Stimulated activated CD4-positive, alpha-beta T cell treated with anti-CD3 and anti-CD28 coated beads, Interleukin-12 subunit alpha, Interleukin-12 subunit beta, amount 100 ng/mL, for 4 hours (primary cell): Measurements from ENCODE around the gene DAPP1.
"Not testable (repeated sequence)": the region's sequence is repeated elsewhere in the genome, so short reads cannot be mapped to it uniquely, and the experiment has no call there.

Experiments
- DNase-seq: peaks from one replicate; pipeline ENCODE4 v3.0.0-alpha.2; 2020

Gene DAPP1, protein sequence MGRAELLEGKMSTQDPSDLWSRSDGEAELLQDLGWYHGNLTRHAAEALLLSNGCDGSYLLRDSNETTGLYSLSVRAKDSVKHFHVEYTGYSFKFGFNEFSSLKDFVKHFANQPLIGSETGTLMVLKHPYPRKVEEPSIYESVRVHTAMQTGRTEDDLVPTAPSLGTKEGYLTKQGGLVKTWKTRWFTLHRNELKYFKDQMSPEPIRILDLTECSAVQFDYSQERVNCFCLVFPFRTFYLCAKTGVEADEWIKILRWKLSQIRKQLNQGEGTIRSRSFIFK

DNA sequence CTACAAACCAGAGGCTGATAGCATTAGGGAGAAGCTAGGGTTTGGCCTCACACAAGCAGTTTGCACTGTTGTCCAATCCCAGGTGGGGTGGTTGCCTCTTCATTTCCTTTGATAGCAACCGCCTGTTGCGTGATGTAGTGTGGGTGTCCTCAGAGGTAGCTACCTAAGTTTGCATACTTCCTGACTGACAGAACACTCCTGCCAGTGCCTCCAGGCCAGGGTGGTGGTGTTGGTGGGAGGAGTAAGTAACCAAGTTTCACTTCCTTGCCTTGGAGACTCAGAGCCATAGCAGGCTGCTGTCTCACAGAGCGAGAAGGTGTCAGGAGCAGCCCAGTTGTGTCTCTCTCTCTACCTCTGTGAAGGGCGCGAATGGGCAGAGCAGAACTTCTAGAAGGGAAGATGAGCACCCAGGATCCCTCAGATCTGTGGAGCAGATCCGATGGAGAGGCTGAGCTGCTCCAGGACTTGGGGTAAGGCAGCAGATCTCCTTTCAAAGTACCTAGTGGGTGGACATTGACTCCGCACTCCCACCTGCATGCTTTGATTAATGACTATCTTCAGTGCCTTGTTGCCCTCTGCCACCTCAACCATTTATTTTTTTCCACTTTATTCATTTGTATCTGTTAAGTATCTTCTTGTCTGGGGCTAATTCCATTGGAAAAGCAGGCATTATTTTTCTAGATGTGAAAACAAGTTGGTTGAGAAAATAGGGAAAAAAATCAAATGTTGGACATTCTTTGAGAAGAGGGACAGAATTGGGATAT lies at the start of gene DAPP1:
Gene DAPP1, plus strand, starts transcription at position 283 of the 764 bp plus-strand sequence. Its CDS starts 87 bp downstream, at position 370.
- DNase-seq: peak; percentile 57

DNA sequence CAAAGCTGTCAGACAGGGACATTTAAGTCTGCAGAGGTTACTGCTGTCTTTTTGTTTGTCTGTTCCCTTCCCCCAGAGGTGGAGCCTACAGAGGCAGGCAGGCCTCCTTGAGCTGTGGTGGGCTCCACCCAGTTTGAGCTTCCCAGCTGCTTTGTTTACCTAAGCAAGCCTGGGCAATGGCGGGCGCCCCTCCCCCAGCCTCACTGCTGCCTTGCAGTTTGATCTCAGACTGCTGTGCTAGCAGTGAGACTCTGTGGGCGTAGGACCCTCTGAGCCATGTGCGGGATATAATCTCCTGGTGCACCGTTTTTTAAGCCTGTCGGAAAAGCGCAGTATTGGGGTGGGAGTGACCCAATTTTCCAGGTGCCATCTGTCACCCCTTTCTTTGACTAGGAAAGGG lies 45.8 kb upstream of the DAPP1 start:
- not testable (repeated sequence) for DNase-seq

DNA sequence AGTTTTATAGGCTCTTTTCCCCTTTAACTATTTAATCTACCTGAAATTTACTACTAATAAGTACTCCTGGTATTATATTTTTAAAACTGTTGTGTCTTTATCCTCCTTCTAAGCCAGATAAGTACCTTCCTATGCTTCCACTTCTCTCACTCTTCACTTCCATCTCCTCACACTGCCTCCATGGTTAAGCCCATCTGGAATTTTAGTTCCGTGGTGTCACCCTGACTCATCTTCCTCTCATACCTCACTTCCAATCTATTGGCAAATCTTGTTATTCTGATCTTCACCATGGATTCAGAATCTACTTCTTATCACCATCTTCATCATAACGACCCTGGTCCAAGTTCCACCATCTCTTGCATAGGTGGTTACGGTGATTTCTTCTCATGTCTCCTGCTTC lies 32.7 kb upstream of the DAPP1 start:
- no peak for DNase-seq

DNA sequence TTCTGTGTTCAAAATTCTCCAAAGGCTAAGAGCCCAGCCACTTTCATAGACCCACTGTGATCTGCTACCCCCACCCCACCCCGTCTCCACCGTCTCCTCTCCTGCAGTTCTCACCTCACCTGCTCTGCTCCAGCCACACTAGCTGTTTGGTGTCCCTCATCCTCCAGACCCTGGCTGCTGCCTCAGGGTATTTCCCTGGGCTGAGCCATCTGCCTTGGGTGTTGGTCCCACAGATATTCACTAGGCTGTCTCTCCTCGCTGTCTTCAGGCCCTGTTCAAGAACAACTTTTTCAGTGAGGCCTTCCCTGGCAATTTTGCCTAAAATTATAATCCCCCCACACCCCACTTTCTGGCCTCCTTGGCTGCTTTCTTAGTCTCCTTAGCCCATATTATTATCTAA lies 31.8 kb upstream of the DAPP1 start:
- DNase-seq: no peak

DNA sequence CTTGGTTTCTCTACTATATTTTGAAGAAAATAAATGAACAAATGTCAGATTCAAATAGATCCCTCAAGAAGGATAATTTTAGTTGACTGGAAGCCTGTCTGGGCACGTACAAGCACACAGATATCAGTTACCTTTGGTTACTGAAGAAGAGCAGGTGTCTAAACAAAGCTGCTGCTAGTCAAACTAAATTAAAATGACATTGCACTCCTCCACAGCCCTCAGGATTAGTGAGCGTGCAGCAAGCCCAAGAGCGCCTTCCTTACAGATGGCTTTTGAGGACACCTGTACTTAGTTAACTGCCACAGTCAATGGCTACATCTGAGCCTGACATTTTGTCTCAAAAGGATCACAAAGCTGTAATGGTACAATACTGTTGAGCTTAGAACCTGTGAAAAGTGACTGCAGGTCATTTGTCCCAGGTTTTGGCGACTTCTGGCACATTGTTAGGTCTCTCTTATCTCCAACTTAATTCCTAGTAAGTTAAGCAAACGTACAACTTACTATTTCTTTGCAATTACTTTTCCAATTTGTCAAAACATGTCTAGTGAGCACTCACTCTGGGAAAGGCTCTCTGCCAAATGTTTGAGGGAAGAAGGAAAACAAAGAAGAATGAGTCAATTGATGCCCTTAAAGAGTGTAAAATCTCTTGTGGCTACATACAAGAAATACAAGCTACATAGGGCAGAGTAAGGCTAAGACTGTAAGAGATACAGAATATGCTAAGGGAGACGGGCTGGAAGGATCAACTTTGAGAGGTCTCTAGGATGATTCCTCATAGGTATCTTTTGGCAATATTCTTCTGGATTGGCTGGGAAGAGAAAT lies 25.6 kb upstream of the DAPP1 start:
- DNase-seq: no peak

DNA sequence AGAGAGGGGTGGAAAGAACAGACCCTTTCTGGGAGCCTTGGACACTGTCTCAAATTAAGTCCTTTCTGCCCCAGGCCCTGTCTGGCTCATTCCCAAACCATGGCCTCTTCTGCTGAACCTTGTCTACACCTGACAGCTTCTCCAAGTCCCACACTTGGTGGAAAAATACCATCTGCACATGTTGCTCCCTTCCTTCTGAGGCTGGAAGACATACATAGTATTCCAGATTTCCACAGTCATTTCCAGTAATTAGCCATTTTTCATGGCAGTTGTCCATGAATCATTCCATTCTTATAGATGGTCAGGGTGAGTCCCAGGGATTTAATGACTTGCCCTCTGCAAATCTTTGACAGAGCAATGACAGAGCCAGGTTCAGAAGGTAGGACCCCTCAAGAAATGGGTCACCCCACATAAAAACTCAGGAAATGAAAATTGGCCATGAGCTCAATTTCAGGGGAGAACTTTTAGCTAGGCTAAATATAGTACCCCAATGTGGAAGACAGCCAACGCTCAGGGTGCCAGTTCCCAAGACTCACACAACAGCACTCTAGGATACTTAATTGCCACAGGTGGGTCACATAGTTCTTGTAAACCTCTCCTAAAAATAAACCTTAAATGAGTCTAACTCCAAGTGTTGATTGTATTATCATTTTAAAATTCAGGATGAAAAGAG lies 16.2 kb upstream of the DAPP1 start:
- DNase-seq: no peak

DNA sequence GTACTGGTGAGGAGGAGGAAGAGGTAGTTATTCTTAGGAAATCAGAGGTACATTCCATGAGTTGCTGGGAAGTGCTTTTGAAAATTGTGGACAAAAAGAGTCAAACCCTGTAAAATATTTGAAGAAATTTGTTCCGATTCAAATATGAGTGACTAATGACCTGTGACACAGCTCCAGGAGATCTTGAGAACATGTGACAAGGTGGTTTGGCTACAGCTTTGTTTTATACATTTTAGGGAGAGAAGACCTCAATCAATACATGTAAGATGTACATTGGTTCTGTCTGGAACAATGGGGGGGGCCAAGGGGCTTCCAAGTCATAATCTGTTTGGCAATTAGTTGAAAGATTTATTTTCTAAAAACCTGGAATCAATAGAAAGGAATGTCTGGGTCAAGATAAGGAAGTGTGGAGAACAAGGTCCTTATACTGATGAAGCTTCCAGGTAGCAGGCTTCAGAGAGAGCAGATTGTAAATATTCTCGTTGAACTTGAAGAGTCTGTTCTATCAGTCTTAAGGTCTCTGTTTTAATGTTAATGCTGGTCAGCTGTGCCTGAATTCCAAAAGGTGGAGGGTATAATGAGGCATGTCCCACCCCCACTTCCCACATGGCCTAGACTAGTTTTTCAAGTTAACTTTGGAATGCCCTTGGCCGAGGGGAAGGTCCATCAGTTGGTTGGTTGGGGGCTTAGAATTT lies 15.5 kb upstream of the DAPP1 start:
- DNase-seq: no peak

DNA sequence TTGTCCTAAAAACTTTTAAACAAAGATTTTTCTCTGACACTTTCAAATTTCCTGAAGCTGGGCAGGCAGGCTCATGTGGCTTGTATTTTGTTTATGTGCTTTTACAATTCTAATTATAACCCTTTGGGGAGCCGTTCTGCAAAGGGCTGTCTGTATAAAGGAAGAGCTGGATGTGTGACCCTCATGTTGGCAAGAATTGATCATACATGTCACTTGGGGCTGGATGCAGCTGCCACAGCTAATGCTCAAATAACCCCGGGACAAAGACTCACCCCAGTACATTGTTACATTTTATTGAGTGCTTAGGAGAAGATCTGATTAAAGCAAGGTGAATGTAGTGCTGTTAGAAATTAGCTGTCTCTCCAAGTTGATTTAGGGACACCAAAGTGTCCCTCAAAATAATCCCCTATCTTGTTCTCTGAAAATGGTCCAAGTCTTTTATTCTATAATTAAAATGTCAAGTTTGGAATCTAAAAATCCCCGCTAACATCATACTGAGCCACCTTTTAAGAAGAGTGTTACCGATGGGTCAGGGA lies 13.0 kb upstream of the DAPP1 start:
- no peak for DNase-seq

DNA sequence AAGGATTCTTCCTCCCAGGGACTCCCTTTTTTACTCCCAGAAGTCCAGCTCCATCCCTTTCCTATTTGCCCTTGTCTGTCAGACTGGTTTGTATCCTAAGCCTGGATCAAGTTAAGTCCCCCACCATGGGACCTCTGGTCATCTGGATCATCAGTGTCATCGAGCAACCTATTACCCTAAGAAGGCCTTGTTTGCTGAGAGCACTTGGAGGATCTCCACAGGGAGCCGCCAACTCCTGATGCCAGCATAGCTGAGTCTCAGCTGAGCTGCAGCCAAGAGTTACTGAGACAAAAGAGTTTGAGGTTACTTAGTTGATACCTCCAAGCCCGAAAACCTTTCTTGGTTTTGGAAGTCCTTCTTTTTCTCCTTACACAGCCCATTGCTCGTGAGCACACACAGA lies 10.1 kb upstream of the DAPP1 start:
- no peak for DNase-seq

DNA sequence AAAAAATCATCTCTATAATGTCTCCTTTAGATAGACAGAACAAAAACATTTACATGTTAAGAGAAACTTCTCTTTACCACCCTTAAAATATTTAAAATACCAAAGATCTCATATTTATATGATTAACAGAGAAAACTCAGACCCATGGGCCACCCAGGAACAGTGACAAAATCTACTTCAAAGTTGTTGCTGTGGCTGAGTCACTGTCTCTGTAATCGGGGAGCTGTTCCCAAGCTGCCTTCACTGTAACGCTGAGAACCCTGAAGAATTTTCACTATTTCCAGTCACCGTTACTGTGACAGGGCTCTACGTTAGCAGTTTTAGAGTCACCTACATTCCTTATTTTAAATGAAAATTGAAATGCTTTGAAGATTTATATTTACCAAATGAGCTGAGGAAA lies 9.0 kb upstream of the DAPP1 start:
- DNase-seq: no peak

DNA sequence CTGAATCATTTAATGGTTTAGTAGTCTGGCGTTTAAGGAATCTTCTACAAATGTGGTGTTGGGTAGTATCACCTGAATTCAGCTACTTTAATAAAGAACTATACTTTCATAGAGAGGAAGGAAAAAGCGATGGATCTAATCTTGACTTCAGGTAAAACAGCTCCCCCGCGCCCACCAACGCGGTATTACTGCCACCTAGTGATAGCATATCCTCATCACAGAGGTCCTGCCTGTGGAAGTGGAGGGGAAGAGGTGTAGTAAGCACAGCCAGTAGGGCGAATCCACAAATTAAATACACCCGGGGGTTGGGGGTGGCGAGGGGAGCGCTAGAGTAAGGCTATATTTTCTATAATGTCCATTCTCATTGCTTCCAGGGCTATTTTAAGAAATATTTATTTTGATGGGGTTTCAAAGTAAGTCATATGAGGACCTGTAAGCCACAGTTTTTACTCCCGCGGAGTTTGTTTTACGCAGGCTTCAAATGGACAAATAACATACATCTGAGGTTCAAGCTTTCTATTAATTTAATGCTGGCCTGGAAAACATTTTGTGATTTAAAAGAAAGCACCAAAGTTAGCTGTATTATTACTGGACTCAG lies 8.3 kb upstream of the DAPP1 start:
- peak; percentile 61 for DNase-seq

DNA sequence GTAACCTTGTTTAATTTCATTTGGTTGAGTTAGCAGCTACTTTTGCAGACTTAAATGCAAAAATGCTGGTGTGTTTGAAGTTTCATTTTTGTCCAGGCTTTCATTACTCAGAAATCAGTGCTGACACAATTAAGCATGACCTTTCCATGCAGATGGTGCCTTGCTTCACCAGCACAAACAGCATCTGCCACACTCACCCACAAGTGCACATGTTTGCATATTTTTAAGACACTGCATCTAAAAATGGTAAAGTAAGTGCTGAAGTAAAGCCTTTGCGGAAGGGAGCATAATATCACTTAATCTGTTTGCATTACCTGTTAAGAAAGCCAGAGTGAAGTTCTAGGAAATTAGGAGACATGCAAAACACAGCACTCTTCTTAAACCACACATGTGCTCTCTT lies 7.3 kb upstream of the DAPP1 start:
- DNase-seq: no peak

DNA sequence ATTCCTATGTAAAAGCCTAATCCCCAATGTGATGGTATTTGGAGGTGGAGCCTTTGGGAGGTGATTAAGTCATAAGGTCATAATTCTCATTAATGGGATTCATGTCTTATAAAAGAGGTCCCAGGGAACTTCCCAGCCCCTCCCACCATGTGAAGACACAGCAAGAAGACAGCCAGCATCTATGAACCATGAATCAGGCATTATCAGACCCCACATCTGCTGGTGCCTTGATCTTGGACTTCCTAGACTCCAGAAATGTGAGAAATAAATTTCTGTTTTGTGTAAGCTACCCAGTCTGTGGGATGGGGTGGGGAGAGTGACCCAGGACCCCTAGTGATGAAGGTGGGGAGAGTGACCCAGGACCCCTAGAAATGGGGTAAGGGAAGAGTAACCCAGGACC lies 6.1 kb upstream of the DAPP1 start:
- no peak for DNase-seq

DNA sequence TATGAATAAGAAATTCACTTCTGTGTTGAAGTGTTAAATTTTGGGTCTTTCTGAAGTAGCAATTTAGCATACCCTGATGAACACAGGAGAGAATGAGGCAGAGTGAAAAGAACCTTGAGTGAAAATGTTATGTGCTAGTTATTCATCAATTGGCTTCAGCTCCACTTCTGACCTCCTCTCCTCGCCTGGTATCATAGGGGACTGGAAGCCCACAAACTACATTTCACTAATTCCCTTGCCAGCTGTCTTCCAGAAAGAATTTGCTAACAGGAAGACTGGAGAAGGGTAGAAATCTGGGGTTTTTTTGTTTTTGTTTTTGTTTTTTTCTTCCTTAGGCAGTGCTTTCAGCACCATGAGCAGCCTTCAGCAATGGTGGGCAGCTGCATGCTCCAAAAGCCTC lies 5.5 kb upstream of the DAPP1 start:
- DNase-seq: no peak

DNA sequence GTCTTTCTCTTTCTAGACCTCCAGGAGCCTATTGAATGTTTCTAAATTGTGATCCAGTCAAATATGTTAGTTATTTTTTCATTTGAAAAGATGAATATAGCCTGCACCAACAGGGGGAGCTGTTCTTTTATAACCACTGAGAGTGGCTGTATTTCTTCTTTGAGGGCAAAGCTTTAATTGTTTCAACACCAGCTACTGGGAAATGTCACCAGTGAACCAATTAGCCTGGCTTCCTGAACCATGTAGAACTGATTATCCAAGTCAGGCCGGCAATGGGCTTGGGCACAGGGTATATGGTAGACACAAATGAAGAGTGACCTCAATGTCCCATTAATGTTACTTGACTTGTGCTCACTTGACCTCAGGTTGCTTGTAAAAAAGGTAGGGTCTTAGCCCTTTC lies 4.8 kb upstream of the DAPP1 start:
- peak; percentile 31 for DNase-seq

DNA sequence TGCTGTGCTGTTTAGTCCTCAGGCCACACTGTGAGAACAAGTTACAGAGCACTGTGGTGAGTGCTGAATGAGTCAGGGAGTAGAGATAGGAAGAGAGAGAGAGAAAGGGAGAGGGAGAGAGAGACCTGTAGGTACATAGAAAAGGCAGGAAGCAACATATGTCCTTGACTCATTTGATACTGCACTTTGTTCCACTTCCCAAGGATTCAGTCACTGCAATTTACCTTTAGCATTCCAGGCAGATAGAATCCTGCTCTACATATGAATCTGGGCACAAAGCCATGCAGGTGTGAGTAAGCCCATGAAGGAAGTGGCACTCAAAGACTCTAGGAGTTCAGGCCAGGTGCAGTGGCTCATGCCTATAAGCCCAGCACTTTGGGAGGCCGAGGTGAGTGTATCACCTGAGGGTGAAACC lies 1.0 kb upstream of the DAPP1 start:
- DNase-seq: no peak

DNA sequence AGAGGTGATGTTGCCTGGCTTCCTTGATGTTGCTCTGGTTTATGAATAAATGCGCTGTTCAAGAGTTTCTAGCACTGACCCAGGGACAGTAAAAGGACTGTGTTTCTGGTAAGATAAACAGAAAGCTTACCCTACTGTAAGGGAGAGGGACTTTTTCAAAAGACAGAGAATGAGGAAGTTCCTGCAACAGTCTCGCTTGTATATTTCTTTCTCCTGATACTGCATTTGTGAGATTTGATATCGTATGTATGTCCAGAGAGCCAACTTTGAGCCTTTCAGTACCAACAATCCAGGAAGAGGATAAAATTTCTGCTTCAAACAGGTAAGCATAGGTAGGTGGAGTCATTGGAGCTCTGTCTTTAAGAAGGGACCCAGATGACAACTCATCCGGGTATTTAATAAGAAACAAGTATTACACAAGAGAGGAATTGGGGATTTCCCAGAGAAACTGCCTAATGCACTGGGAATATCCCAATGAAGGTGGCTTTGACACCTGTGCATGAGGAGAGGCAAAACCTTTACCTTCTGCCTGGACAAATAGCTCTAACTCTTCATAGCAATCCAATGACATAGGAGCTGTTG lies 773 bp downstream of the DAPP1 start:
- no peak for DNase-seq

DNA sequence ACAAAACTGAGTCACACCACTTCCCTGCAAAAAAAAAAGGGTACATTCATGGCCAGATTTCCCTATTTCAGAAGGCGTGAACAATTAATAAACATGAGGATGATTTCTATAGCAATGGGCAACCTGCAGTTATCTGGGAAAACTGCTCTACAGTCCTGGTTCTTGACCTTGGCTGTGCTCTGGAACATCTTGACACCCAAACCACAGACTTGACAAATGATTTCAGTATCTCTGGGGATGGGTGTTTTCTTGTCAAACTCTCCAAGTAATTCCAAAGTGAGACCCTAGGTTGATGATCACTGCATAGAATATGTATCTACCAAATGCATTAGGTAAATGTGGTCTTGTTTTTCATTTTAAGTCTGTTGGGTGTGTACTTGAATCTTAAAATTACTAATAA lies 2.0 kb downstream of the DAPP1 start:
- DNase-seq: no peak

DNA sequence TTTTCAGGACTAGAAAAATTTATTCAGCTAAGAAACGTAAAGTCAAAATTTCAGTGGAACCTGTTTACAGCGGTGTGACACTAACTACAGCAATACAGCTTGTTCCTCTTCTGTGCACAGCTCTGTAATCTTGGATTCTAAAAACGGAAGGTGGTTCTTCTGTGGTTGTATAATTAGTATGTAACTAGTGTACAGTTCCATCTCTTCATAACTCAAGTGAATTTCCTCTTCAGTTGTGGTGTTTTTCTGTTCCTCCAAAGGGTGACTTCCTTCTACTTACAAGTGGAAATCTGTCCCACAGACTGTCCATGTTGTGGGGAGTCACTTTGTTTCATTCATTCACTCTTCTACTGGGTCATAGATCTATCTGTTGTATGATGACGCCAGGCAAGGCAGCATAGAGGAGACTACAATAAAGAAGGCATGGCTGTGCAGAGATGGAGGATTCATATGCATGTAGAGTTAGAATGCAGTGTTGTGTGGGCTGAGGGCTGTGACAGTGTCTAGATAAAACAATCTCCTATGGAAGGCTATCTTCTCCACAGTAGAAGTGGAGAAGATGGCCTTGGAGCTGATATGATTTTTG lies 5.4 kb downstream of the DAPP1 start:
- DNase-seq: no peak

DNA sequence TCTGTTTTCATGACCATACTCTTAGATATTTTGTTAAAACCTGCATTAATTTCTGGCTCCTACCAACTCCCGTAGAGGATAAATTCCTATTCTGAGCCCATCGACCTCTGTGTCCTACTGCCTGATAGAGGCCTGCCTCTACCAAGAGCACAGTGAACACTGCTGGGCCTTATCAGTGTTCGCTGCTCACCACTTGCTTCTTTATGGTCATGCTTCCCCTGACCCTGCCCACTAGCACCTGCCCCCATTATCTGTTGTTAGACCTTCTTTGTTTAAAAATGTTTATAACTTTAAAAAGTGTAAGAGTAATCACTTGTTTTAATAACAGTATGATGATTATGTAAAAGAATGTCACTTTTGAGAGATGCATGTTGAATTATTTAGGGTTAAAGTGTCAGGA lies 6.1 kb downstream of the DAPP1 start:
- no peak for DNase-seq

DNA sequence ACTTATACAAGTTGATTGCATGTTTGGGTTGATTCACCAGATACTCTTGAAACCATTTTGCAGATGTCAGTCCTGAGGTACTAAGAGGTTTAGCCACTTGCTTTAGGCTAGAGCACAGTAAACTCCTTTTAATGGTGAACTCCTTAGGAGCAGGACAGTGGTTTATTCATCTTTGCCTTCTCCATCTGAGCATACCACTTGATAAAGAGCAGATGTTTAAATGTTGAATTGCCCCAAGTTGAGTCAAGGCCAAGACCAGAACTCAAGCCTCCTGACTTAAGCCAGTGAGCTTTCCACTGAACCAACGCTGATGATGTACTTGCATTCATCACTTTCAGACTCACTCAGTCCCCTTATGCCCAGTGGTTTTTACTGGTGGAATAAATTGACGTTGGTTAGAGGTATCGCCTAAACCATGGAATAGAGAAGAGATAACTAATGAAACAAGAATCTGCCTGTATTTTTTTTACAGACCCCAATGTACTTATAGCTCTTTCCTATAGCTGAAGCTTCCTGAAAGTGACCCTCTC lies 7.5 kb downstream of the DAPP1 start:
- no peak for DNase-seq
